Measurements from ENCODE around the gene UNC5C. TPM values are rescaled to one million over a fixed set of nuclear protein-coding genes. Genes with fewer than 3 reads are reported as not detected.

UNC5C gene
- total and polyA plus RNA-seq, 5 donors from 2014 or later: 0.01 to 0.13 TPM; not detected in 3

GRCh38 chr4:95358421-95358820, 190.4 kb downstream of the UNC5C start:
- no peak overlapping the region for H3K27ac ChIP-seq (ENCODE audit: insufficient read depth, low read length, poor library complexity, severe bottlenecking)
- H3K4me1 ChIP-seq (ENCODE audit: control insufficient read depth, insufficient read depth, low read length, poor library complexity, severe bottlenecking): no peaks in the 10 kb centered on the region
- H3K4me3 Mint-ChIP-seq: no peak overlapping the region
- no peaks in the 10 kb centered on the region for H3K27me3 ChIP-seq (ENCODE audit: control insufficient read depth, insufficient read depth, low read length)
- no peak overlapping the region for H3K27ac Mint-ChIP-seq
- no peak for ATAC-seq (ENCODE audit: low read depth in 2 of 2)
- no peaks in the 10 kb centered on the region for H3K36me3 ChIP-seq (ENCODE audit: control insufficient read depth, insufficient read depth, low read length)
- peaks cover 0 to 4% (median 0%) of the 10 kb centered on the region in 7 donors for H3K9me3 Mint-ChIP-seq
- H3K36me3 Mint-ChIP-seq: no peaks in the 10 kb centered on the region
- no peaks in the 10 kb centered on the region for H3K9me3 ChIP-seq (ENCODE audit: control insufficient read depth in 2 of 2, low read length in 2 of 2)
- no peaks in the 10 kb centered on the region for H3K4me1 Mint-ChIP-seq
- no peaks in the 10 kb centered on the region for H3K27me3 Mint-ChIP-seq
- H3K4me3 ChIP-seq (ENCODE audit: low read depth, low read length): no peak overlapping the region
- DNase-seq: no peak

- Mint-ChIP-seq H3K27ac (no peak overlapping the region), H3K9me3 (peaks cover 0 to 6% (median 0%) of the 10 kb centered on the region in 7 donors), H3K4me3 (no peak overlapping the region), H3K27me3 (no peaks in the 10 kb centered on the region), H3K36me3 (no peaks in the 10 kb centered on the region), H3K4me1 (no peaks in the 10 kb centered on the region)
- H3K36me3 ChIP-seq (ENCODE audit: control insufficient read depth, insufficient read depth, low read length): no peaks in the 10 kb centered on the region
- H3K4me1 ChIP-seq (ENCODE audit: control insufficient read depth, insufficient read depth, low read length, poor library complexity, severe bottlenecking): no peaks in the 10 kb centered on the region
- H3K27ac ChIP-seq (ENCODE audit: insufficient read depth, low read length, poor library complexity, severe bottlenecking): no peak overlapping the region
- H3K27me3 ChIP-seq (ENCODE audit: control insufficient read depth, insufficient read depth, low read length): no peaks in the 10 kb centered on the region
- H3K4me3 ChIP-seq (ENCODE audit: low read depth, low read length): no peak overlapping the region
- no peak for ATAC-seq (ENCODE audit: low read depth in 2 of 2)
- H3K9me3 ChIP-seq (ENCODE audit: control insufficient read depth in 2 of 2, low read length in 2 of 2): no peaks in the 10 kb centered on the region
- no peak for DNase-seq
Measured at GRCh38 chr4:95355021-95355420, 193.8 kb downstream of the UNC5C start.

GRCh38 chr4:95348418-95348817, 200.4 kb downstream of the UNC5C start:
- no peaks in the 10 kb centered on the region for H3K36me3 ChIP-seq (ENCODE audit: control insufficient read depth, insufficient read depth, low read length)
- no peak overlapping the region for H3K27ac Mint-ChIP-seq
- H3K9me3 Mint-ChIP-seq: peaks cover 6 to 39% (median 9%) of the 10 kb centered on the region in 7 donors

GRCh38 chr4:95343235-95343634, 205.5 kb downstream of the UNC5C start:
- H3K27me3 Mint-ChIP-seq: no peaks in the 10 kb centered on the region
- DNase-seq (no peak), ATAC-seq (ENCODE audit: low read depth in 2 of 2) (no peak)
- Histone ChIP-seq H3K4me1 (ENCODE audit: control insufficient read depth, insufficient read depth, low read length, poor library complexity, severe bottlenecking) (no peaks in the 10 kb centered on the region), H3K4me3 (ENCODE audit: low read depth, low read length) (no peak overlapping the region), H3K36me3 (ENCODE audit: control insufficient read depth, insufficient read depth, low read length) (no peaks in the 10 kb centered on the region), H3K27ac (ENCODE audit: insufficient read depth, low read length, poor library complexity, severe bottlenecking) (no peak overlapping the region), H3K9me3 (ENCODE audit: control insufficient read depth in 2 of 2, low read length in 2 of 2) (no peaks in the 10 kb centered on the region), H3K27me3 (ENCODE audit: control insufficient read depth, insufficient read depth, low read length) (no peaks in the 10 kb centered on the region)
- no peaks in the 10 kb centered on the region for H3K4me1 Mint-ChIP-seq
- no peaks in the 10 kb centered on the region for H3K36me3 Mint-ChIP-seq
- no peak overlapping the region for H3K27ac Mint-ChIP-seq
- no peak overlapping the region for H3K4me3 Mint-ChIP-seq
- H3K9me3 Mint-ChIP-seq: peaks cover 7 to 41% (median 8%) of the 10 kb centered on the region in 7 donors

More at GRCh38 chr4:95348418-95348817, 200.4 kb downstream of the UNC5C start:
- no peak for DNase-seq
- H3K4me3 ChIP-seq (ENCODE audit: low read depth, low read length): no peak overlapping the region
- H3K4me3 Mint-ChIP-seq: no peak overlapping the region
- H3K4me1 ChIP-seq (ENCODE audit: control insufficient read depth, insufficient read depth, low read length, poor library complexity, severe bottlenecking): no peaks in the 10 kb centered on the region
- no peaks in the 10 kb centered on the region for H3K27me3 ChIP-seq (ENCODE audit: control insufficient read depth, insufficient read depth, low read length)
- H3K36me3 Mint-ChIP-seq: no peaks in the 10 kb centered on the region
- H3K27ac ChIP-seq (ENCODE audit: insufficient read depth, low read length, poor library complexity, severe bottlenecking): no peak overlapping the region
- no peak for ATAC-seq (ENCODE audit: low read depth in 2 of 2)
- no peaks in the 10 kb centered on the region for H3K4me1 Mint-ChIP-seq
- H3K27me3 Mint-ChIP-seq: no peaks in the 10 kb centered on the region
- no peaks in the 10 kb centered on the region for H3K9me3 ChIP-seq (ENCODE audit: control insufficient read depth in 2 of 2, low read length in 2 of 2)

- no peaks in the 10 kb centered on the region for H3K27me3 ChIP-seq (ENCODE audit: control insufficient read depth, insufficient read depth, low read length)
- no peaks in the 10 kb centered on the region for H3K4me1 ChIP-seq (ENCODE audit: control insufficient read depth, insufficient read depth, low read length, poor library complexity, severe bottlenecking)
- Mint-ChIP-seq H3K4me3 (no peak overlapping the region), H3K27ac (no peak overlapping the region), H3K36me3 (no peaks in the 10 kb centered on the region), H3K4me1 (no peaks in the 10 kb centered on the region), H3K9me3 (peaks cover 6 to 21% (median 8%) of the 10 kb centered on the region in 7 donors), H3K27me3 (no peaks in the 10 kb centered on the region)
- DNase-seq (no peak), ATAC-seq (ENCODE audit: low read depth in 2 of 2) (no peak)
- H3K9me3 ChIP-seq (ENCODE audit: control insufficient read depth in 2 of 2, low read length in 2 of 2): no peaks in the 10 kb centered on the region
- no peak overlapping the region for H3K4me3 ChIP-seq (ENCODE audit: low read depth, low read length)
- H3K36me3 ChIP-seq (ENCODE audit: control insufficient read depth, insufficient read depth, low read length): no peaks in the 10 kb centered on the region
- no peak overlapping the region for H3K27ac ChIP-seq (ENCODE audit: insufficient read depth, low read length, poor library complexity, severe bottlenecking)
Measured at GRCh38 chr4:95340191-95340590, 208.6 kb downstream of the UNC5C start.

- Mint-ChIP-seq H3K9me3 (peaks cover 0 to 2% (median 0%) of the 10 kb centered on the region in 7 donors), H3K36me3 (no peaks in the 10 kb centered on the region), H3K27ac (no peak overlapping the region), H3K27me3 (no peaks in the 10 kb centered on the region), H3K4me3 (no peak overlapping the region), H3K4me1 (no peaks in the 10 kb centered on the region)
- Histone ChIP-seq H3K4me3 (ENCODE audit: low read depth, low read length) (no peak overlapping the region), H3K9me3 (ENCODE audit: control insufficient read depth in 2 of 2, low read length in 2 of 2) (no peaks in the 10 kb centered on the region), H3K27me3 (ENCODE audit: control insufficient read depth, insufficient read depth, low read length) (no peaks in the 10 kb centered on the region), H3K27ac (ENCODE audit: insufficient read depth, low read length, poor library complexity, severe bottlenecking) (no peak overlapping the region), H3K4me1 (ENCODE audit: control insufficient read depth, insufficient read depth, low read length, poor library complexity, severe bottlenecking) (no peaks in the 10 kb centered on the region), H3K36me3 (ENCODE audit: control insufficient read depth, insufficient read depth, low read length) (no peaks in the 10 kb centered on the region)
- no peak for DNase-seq
- ATAC-seq (ENCODE audit: low read depth in 2 of 2): no peak
Measured at GRCh38 chr4:95325665-95326064, 223.1 kb downstream of the UNC5C start.

GRCh38 chr4:95319169-95319568, 229.6 kb downstream of the UNC5C start:
- Mint-ChIP-seq H3K4me1 (no peaks in the 10 kb centered on the region), H3K9me3 (peaks cover 0 to 2% (median 0%) of the 10 kb centered on the region in 7 donors), H3K27me3 (no peaks in the 10 kb centered on the region), H3K27ac (no peak overlapping the region), H3K36me3 (no peaks in the 10 kb centered on the region), H3K4me3 (no peak overlapping the region)
- no peaks in the 10 kb centered on the region for H3K9me3 ChIP-seq (ENCODE audit: control insufficient read depth in 2 of 2, low read length in 2 of 2)
- H3K27me3 ChIP-seq (ENCODE audit: control insufficient read depth, insufficient read depth, low read length): no peaks in the 10 kb centered on the region
- no peaks in the 10 kb centered on the region for H3K4me1 ChIP-seq (ENCODE audit: control insufficient read depth, insufficient read depth, low read length, poor library complexity, severe bottlenecking)
- no peak overlapping the region for H3K27ac ChIP-seq (ENCODE audit: insufficient read depth, low read length, poor library complexity, severe bottlenecking)
- no peak for DNase-seq
- H3K4me3 ChIP-seq (ENCODE audit: low read depth, low read length): no peak overlapping the region
- no peak for ATAC-seq (ENCODE audit: low read depth in 2 of 2)
- no peaks in the 10 kb centered on the region for H3K36me3 ChIP-seq (ENCODE audit: control insufficient read depth, insufficient read depth, low read length)

- Mint-ChIP-seq H3K4me3 (no peak overlapping the region), H3K4me1 (no peaks in the 10 kb centered on the region)
Measured at GRCh38 chr4:95318483-95318882, 230.3 kb downstream of the UNC5C start.

More at GRCh38 chr4:95318483-95318882, 230.3 kb downstream of the UNC5C start:
- H3K4me3 ChIP-seq (ENCODE audit: low read depth, low read length): no peak overlapping the region
- ATAC-seq (ENCODE audit: low read depth in 2 of 2) (no peak), DNase-seq (no peak)
- H3K36me3 Mint-ChIP-seq: no peaks in the 10 kb centered on the region
- H3K27me3 Mint-ChIP-seq: no peaks in the 10 kb centered on the region
- no peaks in the 10 kb centered on the region for H3K36me3 ChIP-seq (ENCODE audit: control insufficient read depth, insufficient read depth, low read length)
- H3K9me3 Mint-ChIP-seq: peaks cover 0 to 2% (median 0%) of the 10 kb centered on the region in 7 donors
- H3K4me1 ChIP-seq (ENCODE audit: control insufficient read depth, insufficient read depth, low read length, poor library complexity, severe bottlenecking): no peaks in the 10 kb centered on the region
- H3K27me3 ChIP-seq (ENCODE audit: control insufficient read depth, insufficient read depth, low read length): no peaks in the 10 kb centered on the region
- no peaks in the 10 kb centered on the region for H3K9me3 ChIP-seq (ENCODE audit: control insufficient read depth in 2 of 2, low read length in 2 of 2)
- H3K27ac Mint-ChIP-seq: no peak overlapping the region
- no peak overlapping the region for H3K27ac ChIP-seq (ENCODE audit: insufficient read depth, low read length, poor library complexity, severe bottlenecking)
